GM13976 (cell line): ENCODE results near the gene ICA1.

Experiments
- DNase-seq: peaks from one replicate; pipeline ENCODE4 v3.0.0; 2012; ENCODE audit warnings: low spot score
- in situ Hi-C: fragments of 300-500 bp; cut with MboI; formaldehyde crosslinking; loops from one replicate; pipeline ENCODE4 v1.12.0; 2022; ENCODE audit warnings: low sequenced_read_pairs, mixed read lengths, inconsistent platforms; ENCODE audit not compliant: unreplicated experiment
- TF ChIP-seq, protein P1 (sequence below): IDR thresholded peaks from 2 replicates; pipeline ENCODE4 v1.5.1; 2012; ENCODE audit warnings: borderline replicate concordance, mild to moderate bottlenecking; ENCODE audit not compliant: insufficient read depth; ENCODE audit errors: extremely low read depth, missing control alignments, control extremely low read depth

The ICA1 gene

DNA sequence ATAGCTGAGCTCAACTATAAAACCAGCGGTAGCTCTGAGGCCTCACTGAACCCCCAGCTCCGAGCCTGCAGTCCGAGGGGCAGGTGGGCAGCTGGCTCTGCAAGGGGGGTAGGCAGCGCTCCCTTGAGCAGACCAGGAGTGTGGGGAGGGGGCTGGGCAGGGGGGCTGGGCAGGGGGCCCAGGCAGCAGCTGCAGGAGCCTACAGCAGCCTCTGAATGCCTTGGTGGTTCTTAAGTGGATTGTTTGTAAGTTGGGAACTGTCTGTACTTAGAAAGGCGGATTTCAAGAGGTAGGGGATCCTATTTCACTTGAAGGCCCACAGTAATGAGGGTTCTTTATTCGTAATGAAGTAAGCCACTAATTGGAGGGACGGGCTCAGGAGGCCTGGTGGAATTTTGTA, 72.3 kb downstream of the ICA1 start:
- TF ChIP-seq, protein P1, sequence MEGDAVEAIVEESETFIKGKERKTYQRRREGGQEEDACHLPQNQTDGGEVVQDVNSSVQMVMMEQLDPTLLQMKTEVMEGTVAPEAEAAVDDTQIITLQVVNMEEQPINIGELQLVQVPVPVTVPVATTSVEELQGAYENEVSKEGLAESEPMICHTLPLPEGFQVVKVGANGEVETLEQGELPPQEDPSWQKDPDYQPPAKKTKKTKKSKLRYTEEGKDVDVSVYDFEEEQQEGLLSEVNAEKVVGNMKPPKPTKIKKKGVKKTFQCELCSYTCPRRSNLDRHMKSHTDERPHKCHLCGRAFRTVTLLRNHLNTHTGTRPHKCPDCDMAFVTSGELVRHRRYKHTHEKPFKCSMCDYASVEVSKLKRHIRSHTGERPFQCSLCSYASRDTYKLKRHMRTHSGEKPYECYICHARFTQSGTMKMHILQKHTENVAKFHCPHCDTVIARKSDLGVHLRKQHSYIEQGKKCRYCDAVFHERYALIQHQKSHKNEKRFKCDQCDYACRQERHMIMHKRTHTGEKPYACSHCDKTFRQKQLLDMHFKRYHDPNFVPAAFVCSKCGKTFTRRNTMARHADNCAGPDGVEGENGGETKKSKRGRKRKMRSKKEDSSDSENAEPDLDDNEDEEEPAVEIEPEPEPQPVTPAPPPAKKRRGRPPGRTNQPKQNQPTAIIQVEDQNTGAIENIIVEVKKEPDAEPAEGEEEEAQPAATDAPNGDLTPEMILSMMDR, result no peak
- no peak for DNase-seq
- in situ Hi-C loops, result loop anchor here (10.0 kb wide), 1 partner anchor 215 kb away; no protein-coding TSS in a partner anchor

DNA sequence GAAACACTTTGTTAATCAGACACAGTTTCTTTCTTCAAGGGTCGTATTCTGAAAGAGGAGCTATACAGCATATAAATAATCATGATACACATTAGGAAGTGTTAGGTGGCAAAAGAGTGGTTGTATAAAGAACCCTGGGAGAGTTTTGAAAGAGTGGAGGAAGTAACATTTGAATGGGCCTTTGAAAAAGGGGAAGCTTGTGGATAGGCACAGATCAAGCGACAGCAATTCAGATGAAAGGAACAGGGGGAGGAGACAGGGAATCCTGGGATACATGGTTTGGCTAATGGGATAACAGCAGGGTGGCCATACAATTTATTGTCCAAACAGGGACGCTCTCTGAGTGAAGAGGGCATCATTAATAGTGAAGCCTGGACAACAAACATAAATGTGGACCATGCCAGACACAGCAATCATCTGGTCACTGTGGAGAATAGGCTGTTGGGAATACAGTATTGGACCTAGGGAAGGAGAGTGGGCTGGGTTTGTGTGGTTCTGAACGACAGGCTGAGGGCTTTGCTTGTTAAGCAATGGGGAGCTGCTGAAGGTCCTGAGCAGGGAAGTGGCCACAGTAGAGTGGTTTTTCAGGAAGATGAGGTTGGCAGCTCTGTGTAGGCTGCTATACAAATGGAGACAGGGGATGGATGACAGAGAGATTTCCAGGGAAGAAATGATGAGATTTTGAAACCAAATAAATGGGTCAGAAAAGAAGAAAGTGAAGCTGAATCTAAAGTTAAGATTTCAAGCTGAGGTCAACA, 75.9 kb downstream of the ICA1 start:
- in situ Hi-C loops, result loop anchor here (10.0 kb wide), 1 partner anchor 211 kb away; no protein-coding TSS in a partner anchor
- no peak for DNase-seq
- TF ChIP-seq, protein P1, result no peak

- DNase-seq, result no peak
- TF ChIP-seq, protein P1, result no peak
- in situ Hi-C loops, result loop anchor here (10.0 kb wide), 1 partner anchor 209 kb away; no protein-coding TSS in a partner anchor
These were observed 77.7 kb downstream of the ICA1 start for GRCh38 chr7:8184221-8184620.

GRCh38 chr7:8179486-8179885, 82.5 kb downstream of the ICA1 start:
- in situ Hi-C loops, result no loop called here
- TF ChIP-seq, protein P1, result no peak
- no peak for DNase-seq

- in situ Hi-C loops, result no loop called here
- no peak for DNase-seq
- TF ChIP-seq, protein P1, result no peak
These were observed 83.6 kb downstream of the ICA1 start for GRCh38 chr7:8178353-8178752.

- in situ Hi-C loops, result no loop called here
These were observed 84.6 kb downstream of the ICA1 start for GRCh38 chr7:8177109-8177933.

More at GRCh38 chr7:8177109-8177933, 84.6 kb downstream of the ICA1 start:
- DNase-seq, result peak; percentile 23
- TF ChIP-seq, protein P1, result no peak
